HUES6 (cell line): ENCODE data around the gene LAMTOR4.
A peak's percentile ranks its signal among the peaks of the same experiment; 100 is the strongest.

Source experiments
- H3K27ac ChIP-seq: 2 replicates; pipeline ENCODE4 v1.7.0; 2013; ENCODE audit warnings: low read depth, mild to moderate bottlenecking, low read length, inconsistent platforms
- H3K27me3 ChIP-seq: 2 replicates; pipeline ENCODE4 v1.6.1; 2013; ENCODE audit warnings: low read length; ENCODE audit not compliant: control insufficient read depth, insufficient read depth
- H3K36me3 ChIP-seq: 2 replicates; pipeline ENCODE4 v1.6.1; 2013; ENCODE audit warnings: low read length; ENCODE audit not compliant: control insufficient read depth, insufficient read depth
- H3K4me1 ChIP-seq: 2 replicates; pipeline ENCODE4 v1.6.1; 2013; ENCODE audit warnings: low read length; ENCODE audit not compliant: control insufficient read depth, insufficient read depth
- H3K4me3 ChIP-seq: 2 replicates; pipeline ENCODE4 v1.5.1; 2013; ENCODE audit warnings: low read depth, low read length
- H3K9ac ChIP-seq: one replicate; pipeline ENCODE4 v1.6.1; 2013; ENCODE audit warnings: mild to moderate bottlenecking, low read length
- H3K9me3 ChIP-seq: 2 replicates; pipeline ENCODE4 v1.6.1; 2013; ENCODE audit warnings: low read depth, low read length; ENCODE audit not compliant: control insufficient read depth, insufficient read depth

LAMTOR4 gene

DNA sequence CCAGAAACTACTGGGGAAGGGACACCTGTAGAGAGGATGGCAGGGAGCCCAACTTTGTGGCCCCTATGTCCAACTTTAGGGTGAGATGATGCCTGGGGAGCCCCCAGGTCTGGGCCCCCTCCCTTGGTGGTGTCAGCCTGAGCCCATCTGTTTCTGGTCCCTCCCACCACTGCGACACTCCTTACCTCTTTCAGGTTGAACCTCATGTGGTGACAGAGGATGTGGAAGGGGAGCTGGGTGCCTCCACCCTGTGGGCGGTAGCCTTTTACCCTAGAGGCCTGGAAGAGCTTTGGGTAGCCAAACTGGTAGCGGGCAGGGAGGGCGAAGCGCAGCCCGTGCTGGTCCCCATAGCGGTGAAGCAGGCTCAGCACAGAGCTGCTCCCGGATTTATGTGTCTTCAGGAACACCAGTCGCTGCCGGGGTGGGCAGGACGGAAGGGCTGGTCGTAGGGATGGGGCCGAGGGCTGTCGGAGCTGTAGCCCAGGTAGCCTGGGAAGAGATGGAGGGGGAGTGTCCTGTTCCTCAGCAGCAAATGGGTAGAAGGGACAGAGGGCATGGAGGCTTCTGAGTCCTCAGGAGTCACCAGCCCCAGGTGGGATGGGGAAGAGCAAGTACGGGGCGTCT lies 17.7 kb downstream of the LAMTOR4 start:
- Histone ChIP-seq H3K4me3 (no peak overlapping the region; the same call in 1 of the 2 replicates), H3K4me1 (peaks cover 40% of the 10 kb centered on the region), H3K9ac (no peak overlapping the region), H3K36me3 (no peaks in the 10 kb centered on the region), H3K27ac (no peak overlapping the region), H3K9me3 (no peaks in the 10 kb centered on the region), H3K27me3 (peaks cover 31% of the 10 kb centered on the region)

DNA sequence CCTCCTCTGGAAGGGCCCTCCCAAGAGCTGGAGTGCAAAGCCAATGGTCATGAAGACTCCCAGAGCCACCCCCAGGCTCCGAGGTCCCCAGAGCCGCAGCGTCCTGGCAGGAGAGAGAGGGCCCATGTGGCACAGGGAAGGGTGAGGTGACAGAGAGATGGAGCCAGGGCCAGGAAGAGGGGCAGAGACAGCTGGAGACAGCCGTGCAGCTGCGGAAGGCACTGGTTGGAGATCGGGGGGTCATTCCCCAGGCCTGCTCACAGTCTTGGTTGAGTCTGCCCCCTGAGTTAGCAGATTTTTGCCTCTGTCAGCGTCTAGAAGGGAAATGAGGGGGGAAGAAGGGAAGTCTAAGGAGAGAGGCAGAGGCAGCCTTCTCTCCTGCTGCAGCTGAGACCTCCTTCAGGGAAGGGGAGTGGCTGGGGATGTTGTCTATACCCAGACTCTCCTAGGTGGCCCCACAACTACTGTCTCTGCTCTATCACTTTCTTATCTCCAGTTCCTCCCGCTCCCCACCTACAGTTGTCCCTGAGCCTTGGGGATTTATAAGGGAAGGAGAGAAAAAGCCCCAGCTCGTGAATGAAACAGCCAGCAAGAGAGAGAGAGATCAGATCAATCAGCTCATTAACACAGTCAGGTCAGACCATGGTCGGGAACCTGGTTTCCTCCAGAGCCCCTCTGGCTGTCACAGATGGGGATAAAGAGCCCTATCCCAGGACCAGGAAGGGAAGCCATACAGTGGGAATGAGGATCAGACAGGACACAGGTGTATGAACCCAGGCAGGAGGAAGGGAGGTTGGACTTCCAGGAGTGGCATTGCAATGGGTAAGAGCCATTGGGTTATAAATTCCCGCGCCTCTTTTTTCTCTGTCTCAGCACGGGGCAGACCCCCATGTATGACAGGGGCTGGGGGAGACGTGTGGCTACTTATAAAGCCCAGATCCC lies 18.5 kb downstream of the LAMTOR4 start:
- H3K4me1 ChIP-seq = peaks cover 40% of the 10 kb centered on the region
- no peak overlapping the region for H3K9ac ChIP-seq
- H3K27me3 ChIP-seq = peaks cover 35% of the 10 kb centered on the region
- H3K9me3 ChIP-seq = no peaks in the 10 kb centered on the region
- H3K4me3 ChIP-seq = peak overlapping the region; percentile 76
- no peak overlapping the region for H3K27ac ChIP-seq
- H3K36me3 ChIP-seq = no peaks in the 10 kb centered on the region

DNA sequence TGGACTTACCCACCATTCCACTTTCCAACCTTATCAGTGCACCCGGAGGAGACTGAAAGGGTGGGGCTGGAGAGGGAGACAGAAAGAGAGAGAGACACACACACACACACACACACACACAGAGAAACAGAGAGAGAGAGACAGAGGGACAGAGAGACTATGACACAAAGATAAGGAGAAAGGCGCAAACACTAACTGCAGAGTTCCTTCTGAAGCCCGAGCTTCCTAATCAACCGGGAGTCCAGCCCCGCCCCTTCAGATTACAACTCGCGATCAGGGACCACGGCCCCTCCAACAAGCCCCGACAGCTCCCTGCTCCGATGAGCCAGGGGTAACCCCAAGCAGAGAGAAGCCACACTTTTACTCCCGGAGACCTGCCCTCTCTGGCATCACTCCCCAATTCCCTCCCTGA lies 19.2 kb downstream of the LAMTOR4 start:
- peaks cover 38% of the 10 kb centered on the region for H3K4me1 ChIP-seq
- peak overlapping the region; percentile 45 for H3K9ac ChIP-seq
- peak overlapping the region; percentile 76 for H3K4me3 ChIP-seq
- H3K27me3 ChIP-seq = peaks cover 35% of the 10 kb centered on the region
- no peak overlapping the region for H3K27ac ChIP-seq
- no peaks in the 10 kb centered on the region for H3K9me3 ChIP-seq
- no peaks in the 10 kb centered on the region for H3K36me3 ChIP-seq

DNA sequence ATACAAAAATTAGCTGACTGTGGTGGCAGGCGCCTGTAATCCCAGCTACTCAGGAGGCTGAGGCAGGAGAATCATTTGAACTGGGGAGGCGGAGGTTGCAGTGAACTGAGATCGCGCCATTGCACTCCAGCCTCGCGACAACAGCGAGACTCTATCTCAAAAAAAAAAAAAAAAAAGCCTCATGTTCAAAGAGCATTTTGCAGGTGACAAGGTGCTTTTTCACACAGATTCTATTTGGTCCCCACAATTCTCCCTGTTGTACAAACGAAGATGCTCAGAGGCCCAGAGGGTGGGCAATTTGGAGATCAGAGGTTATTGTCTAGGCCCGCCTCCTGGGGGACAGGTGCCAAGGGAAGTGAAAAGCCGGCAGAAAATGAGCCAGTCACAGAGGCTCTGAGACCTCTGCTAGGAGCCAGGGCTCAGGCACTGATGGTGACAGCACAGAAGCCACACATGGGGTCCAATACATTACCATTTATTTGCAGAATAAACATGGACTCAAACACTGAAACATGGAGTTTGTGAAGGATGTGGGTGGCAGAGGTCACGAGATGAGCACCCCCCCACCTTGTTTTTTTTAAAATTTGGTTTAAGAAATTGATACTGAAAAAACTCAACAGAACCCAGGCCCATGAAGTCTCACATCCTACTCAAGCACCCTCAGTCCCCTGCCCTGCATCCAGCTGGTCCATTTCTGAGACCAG lies 20.6 kb downstream of the LAMTOR4 start:
- Histone ChIP-seq H3K4me1 (peaks cover 33% of the 10 kb centered on the region), H3K36me3 (peaks cover 12% of the 10 kb centered on the region; the same call in 1 of the 2 replicates), H3K4me3 (no peak overlapping the region), H3K9me3 (no peaks in the 10 kb centered on the region), H3K9ac (no peak overlapping the region), H3K27ac (no peak overlapping the region), H3K27me3 (peaks cover 35% of the 10 kb centered on the region)

DNA sequence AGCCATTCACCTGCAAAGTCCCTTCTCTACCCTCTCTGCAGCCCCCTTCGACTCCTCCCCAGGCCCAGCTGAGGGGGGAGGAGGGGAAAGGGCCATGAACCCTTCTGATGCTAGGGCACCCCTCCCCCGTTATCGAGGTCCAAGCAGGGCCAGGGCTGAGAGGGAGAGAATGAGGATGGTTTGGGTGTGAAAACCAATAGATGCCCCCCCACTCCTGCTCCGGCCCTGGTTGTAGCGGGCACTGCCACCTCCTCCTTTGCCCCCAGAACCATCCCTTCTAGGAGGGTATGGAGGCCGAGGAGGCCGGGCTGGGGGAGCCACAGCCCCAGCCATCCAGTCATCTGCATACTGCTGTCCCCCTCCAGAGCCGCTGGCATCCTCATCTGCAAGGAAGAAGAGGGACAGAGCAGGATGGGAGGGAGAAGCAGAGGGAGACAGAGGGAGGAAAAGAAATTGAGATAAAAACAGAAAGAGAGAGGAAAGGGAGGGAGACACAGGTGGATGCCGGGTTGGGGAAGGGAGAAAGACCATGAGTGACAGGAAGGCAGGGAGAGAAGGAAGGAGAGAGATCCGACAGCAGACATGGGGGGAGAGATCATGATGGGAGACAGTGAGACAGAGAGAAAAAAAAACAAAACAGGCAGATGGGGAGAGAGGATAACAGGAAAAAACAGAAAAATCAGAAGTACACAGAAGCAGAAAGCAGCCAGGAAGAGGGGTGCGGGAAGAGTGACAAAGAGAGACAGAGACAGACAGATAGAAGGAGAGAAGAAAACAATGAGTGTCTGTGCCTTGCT lies 21.6 kb downstream of the LAMTOR4 start:
- Histone ChIP-seq H3K4me3 (peak overlapping the region; percentile 71), H3K27me3 (peaks cover 35% of the 10 kb centered on the region), H3K9ac (no peak overlapping the region), H3K4me1 (peaks cover 33% of the 10 kb centered on the region), H3K36me3 (peaks cover 20% of the 10 kb centered on the region; the same call in 1 of the 2 replicates), H3K9me3 (no peaks in the 10 kb centered on the region), H3K27ac (no peak overlapping the region)

DNA sequence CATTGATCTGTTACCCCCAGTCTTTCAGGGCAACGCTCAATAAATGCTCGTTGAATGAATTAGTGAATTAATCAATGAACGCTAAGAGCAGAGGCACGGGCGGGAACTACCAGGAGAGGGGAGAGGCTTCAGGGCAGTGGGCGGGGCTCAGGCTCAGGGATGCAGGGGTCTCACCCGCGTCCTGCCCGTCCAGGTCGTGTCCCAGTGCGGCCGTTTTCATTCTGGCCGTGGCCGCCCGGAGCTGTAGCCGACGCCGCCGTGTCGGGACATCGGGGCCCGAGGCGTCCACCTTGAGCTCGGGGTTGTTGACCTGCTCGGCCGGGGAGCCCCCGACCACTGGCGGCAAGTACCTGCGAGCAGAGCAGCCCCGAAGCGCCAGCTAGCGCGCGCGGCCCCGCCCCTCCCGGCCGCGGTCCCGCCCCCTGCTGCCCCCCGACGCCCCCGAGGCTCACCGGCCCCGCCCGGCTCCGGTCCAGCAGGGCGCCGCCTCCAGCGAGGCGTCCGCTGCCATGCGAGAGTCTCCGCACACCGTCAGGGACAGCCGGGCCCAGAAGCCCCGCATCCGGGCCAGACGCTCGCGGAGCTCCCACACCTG lies 22.5 kb downstream of the LAMTOR4 start:
- Histone ChIP-seq H3K4me1 (peaks cover 35% of the 10 kb centered on the region), H3K36me3 (peaks cover 25% of the 10 kb centered on the region; the same call in 1 of the 2 replicates), H3K27me3 (peaks cover 32% of the 10 kb centered on the region), H3K4me3 (peak overlapping the region; percentile 71), H3K27ac (no peak overlapping the region), H3K9ac (no peak overlapping the region), H3K9me3 (no peaks in the 10 kb centered on the region)

DNA sequence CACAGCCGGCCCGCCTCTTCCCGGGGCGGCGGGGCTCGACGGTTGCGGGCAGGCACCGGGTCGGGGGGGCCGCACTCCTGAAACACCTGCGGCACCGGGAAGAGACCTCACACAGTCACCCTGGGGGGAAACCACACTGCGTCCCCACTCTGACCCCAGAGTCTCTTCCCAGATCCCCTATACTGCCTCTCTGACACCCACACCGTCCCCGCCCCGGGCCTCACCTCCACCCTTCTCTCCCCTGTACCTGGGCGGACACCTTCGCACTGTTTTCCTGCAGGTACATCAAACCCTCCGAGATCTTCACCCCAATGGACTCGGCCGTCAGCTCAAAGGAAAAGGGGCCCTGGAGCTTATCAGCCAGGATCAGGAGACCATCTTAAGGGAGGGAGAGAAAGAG lies 23.1 kb downstream of the LAMTOR4 start:
- Histone ChIP-seq H3K4me1 (peaks cover 31% of the 10 kb centered on the region), H3K27me3 (peaks cover 26% of the 10 kb centered on the region), H3K36me3 (peaks cover 25% of the 10 kb centered on the region; the same call in 1 of the 2 replicates), H3K27ac (no peak overlapping the region), H3K4me3 (peak overlapping the region; percentile 71), H3K9me3 (no peaks in the 10 kb centered on the region), H3K9ac (no peak overlapping the region)

DNA sequence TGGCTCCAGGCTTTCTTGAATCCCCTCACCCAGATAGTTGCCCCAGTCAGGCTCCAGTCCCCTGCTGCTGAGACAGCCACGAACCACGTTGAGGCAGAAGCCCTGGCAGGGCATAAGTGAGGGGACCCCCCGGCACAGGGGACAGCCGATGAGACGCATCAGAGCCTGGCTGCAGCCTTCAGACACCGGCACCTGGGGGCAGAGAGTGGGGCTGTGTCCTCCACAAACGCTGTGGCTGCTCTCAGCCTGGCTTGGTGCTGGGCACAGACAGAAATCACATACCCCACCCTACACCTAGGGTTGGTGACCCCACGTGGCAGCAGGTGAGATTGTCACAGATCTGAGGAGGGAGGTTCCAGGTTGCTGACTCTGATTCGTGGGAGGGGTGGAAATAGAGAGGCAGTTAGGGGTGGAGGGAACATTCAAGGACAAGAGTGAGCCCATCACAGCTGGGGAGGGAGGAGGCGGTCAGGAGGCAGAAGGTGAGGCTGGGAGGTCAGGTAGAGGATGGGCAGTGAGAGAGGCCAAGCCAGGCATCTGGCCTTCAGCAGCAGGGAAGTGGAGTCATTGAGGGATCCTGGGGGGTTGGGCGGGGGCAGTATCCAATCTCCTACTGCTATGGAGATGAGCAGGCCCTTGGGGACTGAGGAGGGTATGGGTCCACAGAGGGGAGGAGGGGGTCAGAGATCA lies 25.2 kb downstream of the LAMTOR4 start:
- Histone ChIP-seq H3K27ac (no peak overlapping the region), H3K9ac (peak overlapping the region; percentile 5), H3K9me3 (no peaks in the 10 kb centered on the region), H3K36me3 (peaks cover 25% of the 10 kb centered on the region; the same call in 1 of the 2 replicates), H3K27me3 (peaks cover 27% of the 10 kb centered on the region), H3K4me3 (no peak overlapping the region), H3K4me1 (peaks cover 17% of the 10 kb centered on the region)

DNA sequence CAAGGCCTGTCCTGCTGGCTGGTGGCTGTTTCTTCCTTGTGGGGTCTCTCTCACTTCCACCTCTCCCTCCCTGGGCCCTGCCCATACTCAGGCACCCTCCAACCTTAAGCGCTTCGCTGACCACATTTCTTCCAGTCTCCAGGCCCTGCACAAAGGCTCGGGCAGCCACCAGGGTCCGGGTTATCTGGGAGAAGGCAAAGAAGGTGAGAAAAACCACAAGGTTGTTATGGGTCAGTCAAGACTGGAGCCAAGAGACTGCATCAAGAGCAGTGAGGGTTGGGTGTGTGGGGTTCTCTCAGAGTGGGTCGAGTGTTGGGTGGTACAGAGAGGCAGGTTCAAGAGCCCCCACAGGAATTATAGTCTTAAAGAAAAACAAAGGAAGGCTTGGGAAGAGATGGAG lies 25.9 kb downstream of the LAMTOR4 start:
- H3K27me3 ChIP-seq = peaks cover 30% of the 10 kb centered on the region
- peaks cover 17% of the 10 kb centered on the region for H3K4me1 ChIP-seq
- no peak overlapping the region for H3K4me3 ChIP-seq
- H3K9me3 ChIP-seq = no peaks in the 10 kb centered on the region
- no peak overlapping the region for H3K9ac ChIP-seq
- peaks cover 25% of the 10 kb centered on the region; the same call in 1 of the 2 replicates for H3K36me3 ChIP-seq
- H3K27ac ChIP-seq = no peak overlapping the region
